HG03139 (cell line): ENCODE results near the gene STARD13.

ENCODE experiments used
- ATAC-seq: cut with Tn5 transposase; IDR thresholded peaks from one replicate; pipeline ENCODE4 v1.9.1; 2021; ENCODE audit not compliant: unreplicated experiment

Gene STARD13

DNA sequence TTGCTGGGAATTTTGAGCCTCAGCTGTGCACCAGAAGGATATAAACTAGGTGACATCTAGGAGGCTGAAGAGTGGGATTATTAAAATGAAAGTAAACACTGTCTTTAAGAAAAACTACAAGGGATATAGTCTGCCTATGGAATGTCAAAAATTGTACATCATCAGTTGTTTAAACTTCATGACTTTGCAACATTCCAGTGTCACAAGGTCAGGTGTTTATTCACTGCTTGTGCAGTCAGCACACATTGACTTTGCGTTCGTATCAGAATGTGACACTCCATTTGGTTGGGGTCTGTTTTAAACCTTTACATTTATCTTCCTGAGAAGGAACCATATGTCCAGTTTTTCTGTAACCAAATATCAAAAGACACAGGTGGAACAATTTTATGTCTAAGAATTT is 183.7 kb downstream of the STARD13 start:
- no peak for ATAC-seq

- no peak for ATAC-seq
Observed at GRCh38 chr13:33100886-33101285, 184.7 kb downstream of the STARD13 start.

- no peak for ATAC-seq
Observed at GRCh38 chr13:33099860-33100259, 185.7 kb downstream of the STARD13 start.

- no peak for ATAC-seq
Observed at GRCh38 chr13:33096886-33097605, 188.5 kb downstream of the STARD13 start.

DNA sequence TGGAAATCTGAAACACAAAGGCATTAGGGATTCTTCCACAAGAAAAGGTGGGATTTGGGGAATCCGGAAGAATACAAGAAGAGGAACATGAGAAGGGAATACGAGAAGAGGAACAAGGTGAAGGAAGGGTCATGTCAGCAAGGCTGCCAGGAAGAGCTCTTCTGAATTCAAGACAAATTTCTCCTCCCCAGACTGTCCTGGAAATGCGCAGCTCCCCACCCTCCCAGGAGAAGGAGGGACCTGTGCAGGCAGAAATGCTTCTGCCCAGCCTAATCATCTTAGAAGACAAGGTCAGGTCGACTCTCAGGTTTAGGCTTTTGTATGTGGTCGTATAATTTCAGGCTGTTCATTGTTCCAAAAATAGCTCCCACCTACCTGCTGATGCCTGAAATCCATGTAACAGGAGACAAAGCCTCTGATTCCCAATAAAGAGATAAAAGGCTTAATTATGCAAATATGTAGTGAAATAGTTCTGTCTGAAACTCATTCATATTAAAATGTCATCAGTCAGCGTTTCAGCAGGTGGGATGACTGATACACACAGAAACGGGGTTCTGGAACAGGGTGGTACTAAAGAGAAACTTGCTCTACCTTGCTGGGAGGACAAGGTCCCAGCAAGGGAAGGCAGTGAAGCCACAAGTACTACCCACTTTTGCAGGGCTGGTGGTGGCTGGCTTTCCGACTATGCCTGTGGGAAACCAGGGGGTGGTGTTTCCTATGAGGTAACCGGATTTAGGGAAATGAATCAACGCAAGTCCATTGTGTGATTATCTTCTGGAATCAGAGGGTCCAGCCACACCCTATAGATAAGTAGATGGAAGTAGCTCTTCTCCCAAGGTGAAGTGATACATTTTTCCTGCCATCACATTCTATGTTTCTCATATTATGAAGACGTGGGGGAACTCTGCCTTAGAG is 193.2 kb downstream of the STARD13 start:
- no peak for ATAC-seq

DNA sequence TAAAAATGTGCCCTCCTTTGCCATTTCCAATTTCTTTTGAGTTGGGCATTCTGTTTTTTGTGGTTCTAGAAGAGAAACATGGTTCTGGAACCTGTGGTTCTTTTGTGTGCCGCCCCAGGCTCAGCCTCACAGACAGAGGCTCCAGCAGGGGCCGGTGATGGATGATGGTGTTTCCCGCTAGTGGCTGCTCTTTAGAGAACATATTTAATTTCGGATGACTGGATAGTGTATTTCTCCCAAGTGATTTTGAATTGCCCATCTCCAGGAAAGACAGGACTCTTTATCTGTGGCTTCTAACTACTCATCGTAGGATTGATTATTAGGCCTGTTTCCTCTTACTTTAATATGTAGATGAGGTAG is 194.2 kb downstream of the STARD13 start:
- no peak for ATAC-seq

DNA sequence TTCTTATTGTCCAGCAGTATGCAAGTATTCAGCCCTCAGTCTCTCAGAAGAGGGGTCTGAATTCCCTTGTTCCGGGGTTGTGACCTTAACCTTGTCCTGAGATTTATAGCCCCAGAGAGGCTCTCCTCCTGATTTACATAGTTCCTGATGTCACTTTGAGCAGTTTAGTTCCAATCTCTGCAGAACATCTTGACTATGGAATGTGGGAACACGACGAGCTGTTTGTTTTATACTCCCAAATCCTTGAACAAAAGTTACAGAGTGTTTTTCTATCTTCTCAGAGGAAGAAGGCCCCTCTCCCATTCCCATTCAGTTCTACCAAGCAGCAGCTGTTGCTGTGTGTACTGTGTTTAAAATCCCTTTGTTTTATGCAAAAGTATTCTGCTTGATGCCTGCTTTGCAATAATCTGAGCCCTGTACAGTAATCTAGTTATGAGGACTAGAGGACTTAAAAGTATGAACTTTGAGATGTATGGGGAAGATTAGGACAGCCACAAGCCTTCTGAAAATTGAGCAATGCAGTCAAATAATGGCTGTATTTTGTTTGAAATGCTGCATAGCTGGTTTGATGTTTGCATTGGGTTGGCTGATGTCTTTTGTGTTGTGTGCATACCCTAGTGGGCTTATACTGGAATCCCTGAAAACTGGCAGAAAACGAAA is 194.7 kb downstream of the STARD13 start:
- no peak for ATAC-seq

GRCh38 chr13:33089311-33089710 is 196.2 kb downstream of the STARD13 start:
- ATAC-seq = no peak

GRCh38 chr13:33087790-33088189 is 197.8 kb downstream of the STARD13 start:
- no peak for ATAC-seq

DNA sequence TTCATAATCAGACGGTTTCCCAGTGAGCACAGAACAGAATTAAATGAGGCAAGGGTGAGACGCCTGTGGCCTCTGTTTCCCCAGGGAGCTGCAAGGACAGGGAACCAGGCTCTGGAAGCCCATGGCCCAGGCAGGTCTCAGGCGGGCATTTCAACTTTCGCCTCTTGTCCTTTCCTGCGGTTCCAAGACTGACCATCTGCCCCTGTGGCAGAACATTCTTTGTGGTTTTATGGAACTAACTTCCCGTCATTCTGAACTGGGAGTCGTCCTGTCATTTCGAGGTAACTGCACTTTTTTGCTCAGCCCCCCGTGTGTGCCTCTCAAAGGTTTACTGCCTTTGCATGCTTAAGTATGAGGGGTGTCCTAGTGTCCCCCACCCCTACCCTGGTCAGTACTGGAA is 198.5 kb downstream of the STARD13 start:
- ATAC-seq = no peak

GRCh38 chr13:33083054-33083453 is 202.5 kb downstream of the STARD13 start:
- ATAC-seq = no peak

DNA sequence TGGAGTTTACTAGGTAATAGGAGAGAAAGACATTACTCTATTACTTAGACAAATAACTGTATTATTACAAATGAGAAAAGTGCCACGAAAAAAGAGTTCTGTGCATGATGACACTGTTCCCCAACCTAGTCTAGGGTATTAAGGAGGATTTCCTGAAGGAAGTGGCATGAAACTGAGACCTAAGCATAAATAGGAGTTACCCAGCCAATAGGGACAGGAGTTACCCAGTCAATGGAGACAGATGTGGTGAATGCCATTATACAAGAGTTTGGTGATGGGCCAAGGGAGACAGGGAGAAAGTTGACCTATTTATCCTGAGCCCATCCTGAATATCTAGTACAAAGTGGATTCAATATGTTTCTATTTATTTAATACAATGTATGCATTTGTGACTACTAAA is 203.9 kb downstream of the STARD13 start:
- ATAC-seq = no peak

- ATAC-seq = no peak
Observed at GRCh38 chr13:33080972-33081590, 204.5 kb downstream of the STARD13 start.

DNA sequence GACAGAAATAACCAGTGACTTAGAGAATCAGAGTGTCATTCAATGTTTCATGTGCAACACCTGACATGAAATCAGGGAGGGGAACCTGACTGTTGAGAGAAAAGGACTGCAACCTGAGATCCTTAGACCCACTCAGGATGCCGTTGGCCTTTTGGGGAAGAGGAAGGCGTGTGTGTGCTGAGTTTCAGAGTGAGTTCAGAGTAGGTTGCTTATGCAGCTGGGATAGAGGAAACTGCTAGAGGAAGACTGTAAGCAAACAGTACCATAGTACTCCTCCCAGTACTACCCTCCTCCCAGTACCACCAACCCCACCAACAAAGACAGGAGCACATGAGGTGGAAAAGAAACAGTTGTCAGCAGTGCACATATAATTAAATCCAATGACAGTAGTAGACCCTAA is 205.6 kb downstream of the STARD13 start:
- ATAC-seq = no peak

DNA sequence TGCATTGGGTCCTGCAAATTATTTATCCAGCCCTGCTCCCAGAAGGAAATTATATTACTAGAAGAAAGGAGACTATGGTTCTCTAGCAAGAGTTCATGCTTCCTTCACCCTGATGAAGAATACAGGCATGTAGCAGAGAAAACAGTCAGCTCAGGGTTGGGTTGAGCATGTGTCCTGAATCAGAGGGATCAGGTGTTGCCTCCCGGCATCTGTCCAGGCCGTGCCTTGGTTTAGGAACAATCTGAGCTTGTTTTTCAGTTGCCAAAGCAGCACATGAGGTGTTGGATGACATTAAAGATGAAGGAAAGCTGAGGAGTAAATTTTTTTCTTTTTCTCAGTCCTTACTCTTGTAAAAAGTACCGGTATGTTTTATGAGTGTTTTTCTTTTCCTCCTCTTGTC is 207.3 kb downstream of the STARD13 start:
- ATAC-seq = no peak

- no peak for ATAC-seq
Observed at GRCh38 chr13:33076001-33076992, 209.3 kb downstream of the STARD13 start.

GRCh38 chr13:33073338-33073737 is 212.2 kb downstream of the STARD13 start:
- ATAC-seq = no peak

DNA sequence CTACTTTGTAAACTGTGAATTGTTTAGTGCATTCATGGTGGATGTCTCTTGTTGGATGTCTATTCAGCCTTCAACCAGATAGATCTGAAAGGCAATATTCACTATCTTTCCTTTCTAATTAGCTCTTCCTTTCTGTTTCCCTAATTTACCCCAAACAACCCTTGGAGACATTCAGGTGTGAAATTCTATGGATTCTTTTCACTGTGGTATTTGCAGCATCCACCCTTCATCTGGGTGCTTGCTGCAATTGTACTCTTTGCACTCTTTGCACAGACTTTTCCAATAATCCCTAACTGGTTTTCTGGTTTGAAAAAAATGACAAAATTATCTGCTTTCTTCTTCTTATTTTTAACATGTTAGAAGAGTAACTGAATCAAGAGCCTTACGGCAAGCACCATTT is 212.8 kb downstream of the STARD13 start:
- ATAC-seq = no peak

DNA sequence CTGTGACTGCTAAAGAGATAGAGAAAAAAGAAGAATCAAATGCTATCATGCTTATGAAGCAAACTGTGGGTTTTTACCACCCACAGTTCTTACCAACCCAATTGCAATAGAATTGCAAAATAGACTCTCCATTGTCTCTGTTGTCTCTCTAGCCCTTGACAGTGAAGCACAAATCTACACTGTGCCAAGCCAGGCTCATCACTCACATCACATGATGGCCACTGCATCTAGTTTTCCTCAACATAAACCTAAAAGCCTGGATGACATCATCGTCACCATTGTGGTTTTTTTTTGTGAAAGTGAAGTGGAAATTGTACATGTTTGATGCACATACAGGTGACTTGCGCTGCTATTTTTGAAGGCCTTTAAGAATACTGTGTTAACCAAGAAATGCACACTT is 213.3 kb downstream of the STARD13 start:
- ATAC-seq = no peak

DNA sequence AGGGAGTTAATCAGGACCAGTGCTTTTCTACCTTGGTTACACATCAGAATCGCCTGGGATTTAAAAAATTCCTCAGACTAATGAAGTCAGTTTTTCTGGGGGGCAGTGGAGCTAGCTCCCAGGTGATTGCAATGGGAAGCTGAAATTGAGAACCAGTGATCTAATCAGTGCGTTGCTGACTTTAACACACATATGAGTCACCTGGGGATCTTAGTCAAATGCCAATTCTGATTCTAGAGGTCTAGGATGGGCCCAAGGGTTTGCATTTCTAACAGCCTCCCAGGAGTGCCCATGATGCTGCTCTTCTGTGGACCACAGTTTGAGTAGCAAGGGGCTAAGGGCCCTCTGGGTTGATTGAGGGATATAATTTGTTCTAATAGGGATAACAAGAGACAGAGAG is 214.8 kb downstream of the STARD13 start:
- no peak for ATAC-seq
